Common myeloid progenitor, CD34-positive (primary cell): ENCODE results near the gene SURF2.
"Not testable (repeated sequence)": the region's sequence is repeated elsewhere in the genome, so short reads cannot be mapped to it uniquely, and the experiment has no call there.

ENCODE experiments used
- CTCF ChIA-PET: fragments of 350-600 bp; sonication (Branson Sonifier 250); formaldehyde crosslinking; loops from one replicate; lab custom pipeline; 2021; ENCODE audit warnings: antibody characterized with exemption; lab: Charles Lee
- POLR2A ChIA-PET: fragments of 350-600 bp; sonication (Branson Sonifier 250); formaldehyde crosslinking; loops from one replicate; lab custom pipeline; 2021; ENCODE audit warnings: antibody characterized with exemption; lab: Charles Lee
- DNase-seq, 3 donors: peaks; one replicate each; pipeline versions ENCODE4 v3.0.0 to v3.0.0-alpha.2; 2013
- H3K27ac ChIP-seq, 2 experiments: 1 replicate in 1 of 2; 2 replicates in 1 of 2; pipeline ENCODE4 v1.7.0; 2013; ENCODE audit warnings: inconsistent platforms in 2 of 2, low read length in 2 of 2, mild to moderate bottlenecking in 2 of 2, low read depth in 1 of 2, moderate library complexity in 1 of 2; ENCODE audit not compliant: severe bottlenecking in 2 of 2, insufficient read depth in 1 of 2, poor library complexity in 1 of 2
- H3K27me3 ChIP-seq, 5 experiments: replicated peaks in 2 of 5; 1 replicate in 3 of 5; 2 replicates in 2 of 5; pipeline versions ENCODE4 v1.6.1 to v1.7.0; 2013; ENCODE audit warnings: low read length in 4 of 5, mild to moderate bottlenecking in 2 of 5, moderate library complexity in 2 of 5, inconsistent platforms in 1 of 5; ENCODE audit not compliant: insufficient read depth in 5 of 5, control insufficient read depth in 4 of 5
- H3K36me3 ChIP-seq, 4 experiments: 1 replicate in 2 of 4; 2 replicates in 2 of 4; pipeline versions ENCODE4 v1.6.1 to v1.7.0; 2013; ENCODE audit warnings: low read length in 3 of 4, control low read depth in 1 of 4, mild to moderate bottlenecking in 1 of 4; ENCODE audit not compliant: control insufficient read depth in 4 of 4, insufficient read depth in 4 of 4
- H3K4me1 ChIP-seq, 4 experiments: 1 replicate in 3 of 4; 2 replicates in 1 of 4; pipeline versions ENCODE4 v1.6.1 to v1.7.1; 2013; ENCODE audit warnings: low read length in 3 of 4, mild to moderate bottlenecking in 3 of 4, control low read depth in 1 of 4, inconsistent platforms in 1 of 4, moderate library complexity in 1 of 4; ENCODE audit not compliant: control insufficient read depth in 4 of 4, insufficient read depth in 4 of 4; ENCODE audit errors: control extremely low read depth in 1 of 4
- H3K4me3 ChIP-seq, 7 experiments: 1 replicate in 4 of 7; 2 replicates in 3 of 7; pipeline versions ENCODE4 v1.5.1 to v1.7.0; 2013; ENCODE audit warnings: mild to moderate bottlenecking in 7 of 7, low read length in 6 of 7, moderate library complexity in 6 of 7, inconsistent platforms in 2 of 7, low read depth in 2 of 7, control low read depth in 1 of 7; ENCODE audit not compliant: insufficient read depth in 4 of 7, control insufficient read depth in 1 of 7; ENCODE audit errors: extremely low read depth in 1 of 7
- H3K9me3 ChIP-seq, 5 experiments: 1 replicate in 4 of 5; 2 replicates in 1 of 5; pipeline versions ENCODE4 v1.6.1 to v1.7.1; 2013; ENCODE audit warnings: low read length in 4 of 5, mild to moderate bottlenecking in 2 of 5, inconsistent platforms in 1 of 5, low read depth in 1 of 5, moderate library complexity in 1 of 5; ENCODE audit not compliant: control insufficient read depth in 4 of 5, insufficient read depth in 2 of 5; ENCODE audit errors: control extremely low read depth in 1 of 5
- WGBS: methylation state at CpG from one replicate; pipeline ENCODE4 v1.1.5; 2013; ENCODE audit not compliant: insufficient coverage; 5-methylcytosine and 5-hydroxymethylcytosine counted together

SURF2 gene

DNA sequence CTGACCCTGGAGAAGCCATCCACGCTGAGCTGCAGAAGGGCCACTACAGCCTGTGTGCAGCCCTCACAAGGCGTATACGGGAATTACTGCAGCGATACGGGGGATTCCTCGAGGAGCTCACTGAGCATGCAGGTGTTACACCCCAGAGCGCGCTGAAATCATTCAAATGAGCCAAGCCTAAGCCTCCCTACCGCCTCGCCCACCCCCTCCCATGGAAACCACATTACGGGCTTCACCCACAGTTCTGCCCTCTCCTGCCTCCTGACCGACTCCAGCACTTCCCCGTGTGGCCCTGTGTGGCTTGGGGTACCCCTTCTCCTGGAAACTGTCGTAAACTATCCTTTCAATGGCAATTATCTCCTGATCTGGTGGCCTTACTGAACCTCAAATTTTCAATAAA, 33.6 kb upstream of the SURF2 start:
- Histone ChIP-seq H3K9me3 (no peaks in the 10 kb centered on the region), H3K36me3 (no peaks in the 10 kb centered on the region), H3K27me3 (no peaks in the 10 kb centered on the region), H3K27ac (no peak overlapping the region), H3K4me3 (no peak overlapping the region), H3K4me1 (no peaks in the 10 kb centered on the region)
- WGBS = 62% methylated on average over 14 of the region's 14 CpGs
- DNase-seq = peak in 1 of 3 donors; percentile 28
- POLR2A ChIA-PET = no interaction called here
- CTCF ChIA-PET = interaction anchor here (0.9 kb wide), 1 partner anchor 137 kb away, joined by 3 read pairs; no protein-coding TSS in a partner anchor

DNA sequence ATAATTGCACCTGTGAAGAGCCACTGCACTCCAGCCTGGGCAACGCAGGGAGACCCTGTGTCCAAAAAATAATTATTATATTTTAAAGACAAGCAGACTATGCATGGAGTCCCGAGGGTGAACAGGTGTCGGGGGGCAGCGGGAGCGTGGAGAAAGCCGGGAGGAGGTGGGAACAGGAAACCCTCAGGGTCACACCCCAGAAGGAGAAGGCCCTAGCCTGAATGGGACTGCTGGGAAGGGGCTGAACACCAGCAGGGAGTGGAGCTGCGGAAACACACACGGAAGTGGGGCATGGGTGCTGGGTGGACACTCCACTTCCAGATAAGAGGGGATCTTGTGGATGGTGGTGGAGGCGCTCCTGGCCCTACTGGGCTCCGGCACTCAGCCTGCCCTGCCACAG, 33.1 kb upstream of the SURF2 start:
- no peak overlapping the region for H3K4me3 ChIP-seq
- H3K4me1 ChIP-seq = no peaks in the 10 kb centered on the region
- no peaks in the 10 kb centered on the region for H3K36me3 ChIP-seq
- no peak for DNase-seq
- no peak overlapping the region for H3K27ac ChIP-seq
- H3K9me3 ChIP-seq = no peaks in the 10 kb centered on the region
- CTCF ChIA-PET = no interaction called here
- POLR2A ChIA-PET = no interaction called here
- 94% methylated on average over 7 of the region's 10 CpGs for WGBS
- H3K27me3 ChIP-seq = no peaks in the 10 kb centered on the region

DNA sequence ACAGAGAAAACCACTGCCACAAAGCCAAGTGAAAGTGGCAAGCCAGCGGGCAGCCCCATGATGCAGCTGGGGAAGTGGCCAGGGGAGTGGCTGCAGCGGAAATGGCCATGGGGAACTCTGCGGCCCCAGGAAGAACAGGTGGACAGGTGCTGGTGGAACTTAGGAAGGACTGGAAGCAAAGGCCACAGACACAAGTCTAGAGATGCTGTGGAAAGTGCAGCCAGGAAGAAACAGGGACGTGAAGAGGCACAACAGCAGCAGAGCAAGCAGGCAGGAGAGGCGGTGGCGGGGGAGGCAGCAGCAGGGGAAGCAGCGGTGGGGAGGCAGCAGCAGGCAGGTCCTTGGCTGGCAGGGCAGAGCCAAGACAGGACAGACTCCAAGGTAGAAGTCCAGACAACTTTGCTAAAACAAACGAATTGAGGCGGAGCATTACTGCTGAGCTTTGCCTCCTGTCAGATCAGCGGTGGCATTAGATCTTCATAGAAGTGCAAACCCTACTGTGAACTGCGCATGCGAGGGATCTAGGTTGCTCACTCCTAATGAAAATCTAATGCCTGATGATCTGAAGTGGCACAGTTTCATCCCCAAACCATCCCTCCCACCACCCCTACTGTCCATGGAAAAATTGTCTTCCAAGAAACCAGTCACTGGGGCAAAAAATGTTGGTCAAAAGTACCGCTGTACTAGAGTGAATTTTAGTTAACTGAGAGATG, 32.2 kb upstream of the SURF2 start:
- Histone ChIP-seq H3K4me3 (no peak overlapping the region), H3K27me3 (no peaks in the 10 kb centered on the region), H3K9me3 (no peaks in the 10 kb centered on the region), H3K4me1 (no peaks in the 10 kb centered on the region), H3K36me3 (no peaks in the 10 kb centered on the region), H3K27ac (no peak overlapping the region)
- DNase-seq = no peak
- 98% methylated on average over 12 of the region's 13 CpGs for WGBS
- ChIA-PET CTCF (no interaction called here), POLR2A (no interaction called here)

DNA sequence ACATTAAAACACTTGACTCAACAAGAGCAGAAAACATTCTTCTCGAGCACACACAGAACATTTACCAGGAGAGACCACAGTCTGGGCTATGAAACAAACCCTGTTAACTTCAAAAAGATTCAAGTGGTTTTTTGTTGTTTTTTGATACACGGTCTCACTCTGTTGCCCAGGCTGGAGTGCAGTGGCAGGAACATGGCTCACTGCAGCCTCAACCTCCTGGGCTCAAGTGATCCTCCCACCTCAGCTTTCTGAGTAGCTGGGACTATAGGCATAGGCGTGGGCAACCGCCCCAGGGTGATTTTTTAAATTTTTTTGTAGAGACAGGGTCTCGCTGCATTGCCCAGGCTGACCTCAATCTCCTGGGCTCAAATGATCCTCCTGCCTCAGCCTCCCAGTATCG, 29.3 kb upstream of the SURF2 start:
- POLR2A ChIA-PET, DNase-seq, H3K4me3 ChIP-seq, H3K4me1 ChIP-seq, H3K27me3 ChIP-seq, H3K27ac ChIP-seq, H3K9me3 ChIP-seq: not testable (repeated sequence)
- H3K36me3 ChIP-seq = peaks cover 7 to 25% (median 12%) of the 10 kb centered on the region in 4 experiments
- CTCF ChIA-PET = interaction anchor here (6.5 kb wide), 1 partner anchor 140 kb away, joined by 63 read pairs; no protein-coding TSS in a partner anchor
- 96% methylated on average over 5 of the region's 6 CpGs for WGBS

DNA sequence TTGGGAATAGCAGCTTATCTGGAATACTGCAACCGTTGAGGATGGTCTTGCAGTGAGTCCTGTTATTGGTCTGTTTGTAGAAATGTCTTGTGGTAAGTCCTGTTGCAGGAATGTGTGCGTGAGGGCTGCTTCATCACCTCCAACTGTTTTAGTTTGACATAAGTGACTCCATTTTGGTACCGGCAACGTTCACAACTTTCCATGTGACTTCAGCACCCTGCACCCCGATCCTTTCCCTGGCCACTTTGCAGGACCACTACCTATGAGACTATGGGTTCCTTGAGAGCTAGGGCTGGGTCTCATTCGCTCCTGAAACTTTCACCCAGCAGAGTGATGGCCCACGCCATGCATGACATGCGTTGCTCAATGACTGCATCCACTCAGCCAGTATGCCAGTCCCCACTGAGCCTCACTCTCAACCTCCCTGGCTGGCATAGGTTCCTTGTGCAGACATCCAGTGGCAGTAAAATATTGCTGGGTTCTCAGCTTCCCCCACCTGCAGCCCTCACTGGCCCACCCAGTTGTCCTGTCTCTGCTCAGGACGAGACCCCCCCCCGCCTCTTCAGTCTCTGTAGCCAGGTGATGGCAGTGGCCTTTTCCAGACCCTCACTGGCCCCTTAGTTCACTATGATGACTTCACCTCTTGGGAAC, 28.4 kb upstream of the SURF2 start:
- Histone ChIP-seq H3K27ac (no peak overlapping the region), H3K36me3 (peaks cover 10 to 34% (median 19%) of the 10 kb centered on the region in 4 experiments), H3K4me3 (no peak overlapping the region), H3K27me3 (no peaks in the 10 kb centered on the region), H3K9me3 (no peaks in the 10 kb centered on the region), H3K4me1 (no peaks in the 10 kb centered on the region)
- no peak for DNase-seq
- POLR2A ChIA-PET = no interaction called here
- CTCF ChIA-PET = interaction anchor here (0.8 to 6.5 kb wide), 2 partner anchors 141 to 145 kb away, joined by 3 to 63 read pairs; no protein-coding TSS in a partner anchor
- 99% methylated on average over 8 of the region's 10 CpGs for WGBS

DNA sequence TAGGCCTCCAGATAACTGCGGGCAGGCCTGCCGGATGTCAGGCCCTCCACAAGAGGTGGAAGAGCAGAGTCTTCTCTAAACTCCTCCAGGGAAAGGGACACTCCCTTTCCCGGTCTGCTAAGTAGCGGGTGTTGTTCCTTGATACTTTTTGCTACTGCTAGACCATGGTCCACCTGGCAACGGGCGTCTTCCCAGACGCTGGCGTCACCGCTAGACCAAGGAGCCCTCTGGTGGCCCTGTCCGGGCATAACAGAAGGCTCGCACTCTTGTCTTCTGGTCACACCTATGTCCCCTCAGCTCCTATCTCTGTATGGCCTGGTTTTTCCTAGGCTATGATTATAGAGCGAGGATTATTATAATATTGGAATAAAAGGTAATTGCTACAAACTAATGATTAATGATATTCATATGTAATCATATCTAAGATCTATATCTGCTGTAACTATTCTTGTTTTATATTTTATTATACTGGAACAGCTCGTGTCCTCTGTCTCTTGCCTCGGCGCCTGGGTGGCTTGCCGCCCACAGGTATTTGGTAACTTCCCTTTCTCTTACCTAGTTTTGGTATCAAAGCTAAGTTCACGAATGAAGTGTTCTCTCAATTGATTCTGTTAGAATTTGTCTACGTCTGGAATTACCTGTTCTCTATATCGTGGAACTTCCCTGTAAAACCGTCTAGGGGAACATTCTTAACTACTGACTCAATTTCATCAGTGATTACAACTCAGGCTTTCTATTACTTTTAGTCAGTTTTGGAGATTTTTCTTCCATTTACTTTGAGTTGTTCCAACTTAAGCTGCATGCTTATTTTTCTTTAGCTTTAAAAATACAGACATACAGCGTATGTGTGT, 26.8 kb upstream of the SURF2 start:
- H3K9me3 ChIP-seq, H3K27ac ChIP-seq, H3K27me3 ChIP-seq, H3K4me3 ChIP-seq, H3K4me1 ChIP-seq: not testable (repeated sequence)
- DNase-seq = peak in 1 of 3 donors; percentile 21
- 66% methylated on average over 13 of the region's 21 CpGs for WGBS
- POLR2A ChIA-PET = interaction anchor here (1.0 to 1.2 kb wide), 2 partner anchors 10 to 91 kb away, joined by 3 read pairs; no protein-coding TSS in a partner anchor
- CTCF ChIA-PET = interaction anchor here (0.8 to 6.5 kb wide), 19 partner anchors 9 to 145 kb away, joined by 3 to 63 read pairs (median 3); partner anchors contain the start of genes SURF1 and SURF2
- peaks cover 18 to 48% (median 34%) of the 10 kb centered on the region in 4 experiments for H3K36me3 ChIP-seq
